SK-N-DZ (cell line): Measurements from ENCODE around the gene ACKR4.
"Not testable (repeated sequence)": the region's sequence is repeated elsewhere in the genome, so short reads cannot be mapped to it uniquely, and the experiment has no call there.

Experiments used
- DNase-seq: peaks from one replicate; pipeline ENCODE4 v3.0.0-alpha.2; 2015; ENCODE audit warnings: low spot score

The ACKR4 gene

DNA sequence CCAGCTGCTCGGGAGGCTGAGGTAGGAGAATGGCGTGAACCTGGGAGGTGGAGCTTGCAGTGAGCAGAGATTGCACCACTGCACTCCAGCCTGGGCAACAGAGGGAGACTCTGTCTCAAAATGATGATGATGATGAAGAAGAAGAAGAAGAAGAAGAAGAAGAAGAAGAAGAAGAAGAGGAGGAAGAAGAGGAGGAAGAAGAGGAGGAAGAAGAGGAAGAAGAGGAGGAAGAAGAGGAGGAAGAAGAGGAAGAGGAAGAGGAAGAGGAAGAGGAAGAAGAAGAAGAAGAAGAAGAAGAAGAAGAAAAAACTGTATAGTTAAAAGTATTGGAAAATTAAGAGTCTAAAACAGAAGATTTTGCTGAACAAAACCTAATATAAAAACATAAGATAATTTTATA is 44.4 kb downstream of the ACKR4 start:
- DNase-seq = not testable (repeated sequence)

DNA sequence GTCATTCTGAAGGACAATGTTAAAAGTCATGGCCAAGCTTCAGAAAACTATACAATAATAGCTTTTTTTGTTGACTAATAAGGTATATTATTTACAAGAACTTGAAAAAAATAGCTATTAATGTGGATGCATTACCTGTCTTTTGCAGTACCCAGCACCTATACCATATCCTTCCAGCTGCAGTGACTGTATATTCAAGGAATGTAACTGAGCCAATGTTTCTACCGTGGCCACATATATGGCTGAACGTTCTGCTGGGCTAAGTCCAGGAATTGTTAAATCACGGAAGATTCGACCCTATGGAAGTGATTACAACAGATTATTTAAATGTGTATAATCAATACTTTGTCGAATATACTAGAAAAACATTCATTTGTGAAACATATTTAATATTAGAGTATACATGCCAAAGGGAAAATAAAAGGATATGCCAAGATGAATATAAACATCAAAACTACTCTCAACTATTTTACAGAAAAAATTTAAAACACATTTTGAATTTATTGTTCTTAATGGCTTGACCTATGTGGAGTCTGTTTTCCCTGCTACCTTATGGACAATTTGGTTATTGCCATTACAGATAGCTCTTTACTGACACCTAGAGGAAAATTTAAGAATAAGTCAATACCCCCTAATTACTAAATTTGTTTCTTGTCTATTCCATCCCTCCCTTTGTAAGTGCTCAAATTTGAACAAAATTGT is 44.9 kb downstream of the ACKR4 start:
- peak; percentile 51 for DNase-seq

GRCh38 chr3:132642539-132642847 is 45.4 kb downstream of the ACKR4 start:
- no peak for DNase-seq

- DNase-seq = no peak
Measured at GRCh38 chr3:132643366-132643765, 46.3 kb downstream of the ACKR4 start.

- no peak for DNase-seq
Measured at GRCh38 chr3:132645058-132645457, 48.0 kb downstream of the ACKR4 start.

DNA sequence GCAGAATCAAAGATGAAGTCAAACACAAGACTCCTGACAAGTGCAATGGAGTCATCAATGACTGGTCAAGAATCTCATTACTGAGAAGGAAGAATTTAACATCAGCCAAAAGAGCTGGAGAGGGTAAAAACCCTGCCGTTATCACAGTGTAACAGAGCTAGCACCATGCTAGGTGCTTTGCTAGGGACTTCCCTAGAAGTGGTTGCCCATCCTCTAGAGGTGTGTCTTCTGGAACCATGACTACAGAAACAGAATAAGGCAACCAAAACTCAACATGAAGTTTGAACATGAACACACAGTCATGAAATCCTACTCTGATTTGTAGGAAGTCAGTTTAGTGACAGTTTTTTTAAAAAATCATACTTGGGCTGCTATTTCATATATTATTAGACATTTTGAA is 53.1 kb downstream of the ACKR4 start:
- DNase-seq = no peak
